Measurements from ENCODE around the gene UBE2F.

The UBE2F gene

DNA sequence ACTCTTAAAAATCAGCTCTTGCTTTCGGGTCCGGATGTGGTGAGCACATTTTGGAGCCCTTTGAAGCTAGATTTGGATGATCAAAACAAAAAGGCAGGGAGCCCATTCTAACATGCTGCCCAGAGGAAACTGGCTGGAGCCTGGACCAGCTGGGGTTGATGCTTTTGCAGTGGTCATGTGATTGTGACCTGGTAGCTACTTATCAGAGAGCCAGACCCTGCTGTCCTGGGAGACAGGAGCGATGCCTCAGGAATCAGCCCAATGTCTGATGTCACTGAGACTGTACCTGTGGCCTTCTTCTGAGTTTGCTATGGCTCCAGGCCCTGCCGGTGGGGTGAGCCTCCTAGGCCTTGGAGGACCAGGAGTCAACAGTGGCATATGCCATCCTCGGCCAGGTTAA, 75.3 kb downstream of the UBE2F start:
- TF ChIP-seq, protein P1, sequence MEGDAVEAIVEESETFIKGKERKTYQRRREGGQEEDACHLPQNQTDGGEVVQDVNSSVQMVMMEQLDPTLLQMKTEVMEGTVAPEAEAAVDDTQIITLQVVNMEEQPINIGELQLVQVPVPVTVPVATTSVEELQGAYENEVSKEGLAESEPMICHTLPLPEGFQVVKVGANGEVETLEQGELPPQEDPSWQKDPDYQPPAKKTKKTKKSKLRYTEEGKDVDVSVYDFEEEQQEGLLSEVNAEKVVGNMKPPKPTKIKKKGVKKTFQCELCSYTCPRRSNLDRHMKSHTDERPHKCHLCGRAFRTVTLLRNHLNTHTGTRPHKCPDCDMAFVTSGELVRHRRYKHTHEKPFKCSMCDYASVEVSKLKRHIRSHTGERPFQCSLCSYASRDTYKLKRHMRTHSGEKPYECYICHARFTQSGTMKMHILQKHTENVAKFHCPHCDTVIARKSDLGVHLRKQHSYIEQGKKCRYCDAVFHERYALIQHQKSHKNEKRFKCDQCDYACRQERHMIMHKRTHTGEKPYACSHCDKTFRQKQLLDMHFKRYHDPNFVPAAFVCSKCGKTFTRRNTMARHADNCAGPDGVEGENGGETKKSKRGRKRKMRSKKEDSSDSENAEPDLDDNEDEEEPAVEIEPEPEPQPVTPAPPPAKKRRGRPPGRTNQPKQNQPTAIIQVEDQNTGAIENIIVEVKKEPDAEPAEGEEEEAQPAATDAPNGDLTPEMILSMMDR (IDR thresholded peaks at IDR 0.05; ENCODE audit: low read depth, low read length, missing control alignments): no peak
- no peak for DNase-seq (ENCODE audit: low read depth)
- H3K4me3 ChIP-seq (ENCODE audit: low read depth, low read length): no peak overlapping the region

DNA sequence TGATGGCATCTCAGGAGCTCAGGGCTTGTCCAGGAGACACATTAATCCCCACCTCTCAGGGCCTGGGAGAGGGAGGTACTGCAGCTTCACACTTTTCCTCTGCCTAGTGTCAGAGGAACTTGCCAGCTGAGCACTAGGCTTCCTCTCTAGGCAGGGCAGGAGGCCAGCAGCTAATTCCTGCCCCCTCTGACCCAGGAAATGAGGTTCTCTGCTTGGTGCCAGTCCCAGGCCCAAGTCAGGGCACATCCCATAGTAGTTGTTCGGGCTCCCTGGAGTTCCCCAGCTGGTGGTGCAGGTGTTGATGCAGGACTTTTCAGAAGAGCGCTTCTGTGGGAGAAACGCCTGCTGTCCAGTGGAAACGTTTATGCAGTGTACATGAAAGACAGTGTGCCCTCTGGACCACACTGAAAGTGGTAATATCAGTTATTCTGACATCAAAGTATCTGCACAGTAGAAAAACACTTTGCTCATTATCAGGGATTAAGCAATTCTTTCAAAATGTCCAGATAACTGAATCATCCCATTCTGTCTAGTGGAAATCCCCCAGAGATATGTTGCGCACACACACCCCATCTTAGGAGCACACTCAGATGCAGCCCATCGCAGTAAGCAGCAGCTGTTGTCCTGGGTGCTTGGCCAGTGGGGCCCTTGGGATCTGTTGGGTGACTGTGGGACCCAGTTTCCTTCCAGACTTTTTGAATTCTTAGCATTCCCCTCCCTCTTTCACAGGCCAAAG, 76.2 kb downstream of the UBE2F start:
- TF ChIP-seq, protein P1 (IDR thresholded peaks at IDR 0.05; ENCODE audit: low read depth, low read length, missing control alignments): no peak
- H3K4me3 ChIP-seq (ENCODE audit: low read depth, low read length): no peak overlapping the region
- DNase-seq (ENCODE audit: low read depth): no peak

DNA sequence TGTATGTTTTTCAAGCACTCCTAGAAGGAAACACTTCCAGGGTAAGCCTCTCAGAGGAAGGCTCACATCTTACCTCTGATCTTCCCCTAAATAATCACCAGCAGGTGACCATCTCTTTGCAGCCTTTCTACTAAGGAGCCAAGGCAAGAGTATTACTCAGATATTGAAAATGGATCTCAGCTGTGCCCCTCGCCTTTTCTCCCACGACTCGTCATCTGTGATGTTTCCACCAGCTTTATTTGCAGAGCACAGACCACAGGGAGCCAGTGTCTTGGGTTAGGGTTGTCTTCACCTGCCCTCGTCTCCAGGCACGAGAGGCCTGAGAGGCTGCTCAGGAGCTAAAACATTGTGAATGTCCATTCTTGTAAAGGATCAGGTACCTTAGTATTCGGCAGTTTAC, 77.0 kb downstream of the UBE2F start:
- DNase-seq (ENCODE audit: low read depth): no peak
- TF ChIP-seq, protein P1 (IDR thresholded peaks at IDR 0.05; ENCODE audit: low read depth, low read length, missing control alignments): no peak

DNA sequence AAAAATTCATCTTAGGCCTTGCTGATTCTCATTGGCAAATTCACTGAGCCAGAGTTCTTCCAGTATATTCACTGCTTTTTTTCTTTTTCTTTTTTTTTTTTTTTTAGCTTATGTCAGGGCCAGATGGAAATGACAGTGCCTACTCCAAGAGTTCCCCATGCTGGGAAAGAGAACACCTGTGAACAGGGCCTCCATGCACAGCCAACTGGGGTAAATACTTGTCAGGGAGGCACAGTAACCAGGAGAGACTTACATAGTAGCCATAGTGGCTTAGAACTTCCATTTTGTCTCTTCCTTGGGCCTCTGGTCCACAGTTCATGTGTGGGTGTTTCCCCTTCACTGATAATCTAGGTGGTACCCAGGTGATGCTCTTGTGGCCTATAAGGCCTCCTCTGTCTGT, 78.8 kb downstream of the UBE2F start:
- TF ChIP-seq, protein P1 (IDR thresholded peaks at IDR 0.05; ENCODE audit: low read depth, low read length, missing control alignments): no peak
- no peak for DNase-seq (ENCODE audit: low read depth)

More for the DNA sequence above, 77.0 kb downstream of the UBE2F start:
- no peak overlapping the region for H3K4me3 ChIP-seq (ENCODE audit: low read depth, low read length)

DNA sequence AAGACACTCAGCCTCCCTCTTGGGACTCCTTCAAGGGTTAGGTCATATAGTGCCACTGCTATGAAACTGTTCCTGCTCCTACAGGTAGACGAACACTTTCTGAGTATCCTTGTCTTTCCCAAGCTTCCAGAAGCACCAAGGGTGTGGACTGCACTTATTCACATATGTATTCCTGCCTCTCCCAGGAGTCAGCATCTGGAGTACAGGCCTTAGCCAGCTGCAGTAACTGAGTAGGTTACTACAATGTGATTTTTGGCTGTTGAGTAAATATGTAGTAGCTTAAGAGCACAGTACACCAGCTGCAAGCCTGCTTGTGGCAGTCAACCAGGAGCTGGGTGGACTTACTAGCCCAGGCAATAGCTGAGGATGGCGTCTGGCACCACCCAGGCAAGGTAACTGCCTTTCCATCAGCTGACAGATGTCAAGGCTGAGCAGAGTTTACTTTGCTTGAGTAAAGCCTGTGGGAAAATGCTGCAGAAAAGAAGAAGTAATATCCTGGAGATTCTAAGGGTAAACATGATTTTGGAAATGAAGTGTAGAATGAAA, 80.0 kb downstream of the UBE2F start:
- TF ChIP-seq, protein P1 (IDR thresholded peaks at IDR 0.05; ENCODE audit: low read depth, low read length, missing control alignments): no peak
- DNase-seq (ENCODE audit: low read depth): no peak
- no peak overlapping the region for H3K4me3 ChIP-seq (ENCODE audit: low read depth, low read length)

More for the DNA sequence above, 78.8 kb downstream of the UBE2F start:
- no peak overlapping the region for H3K4me3 ChIP-seq (ENCODE audit: low read depth, low read length)

DNA sequence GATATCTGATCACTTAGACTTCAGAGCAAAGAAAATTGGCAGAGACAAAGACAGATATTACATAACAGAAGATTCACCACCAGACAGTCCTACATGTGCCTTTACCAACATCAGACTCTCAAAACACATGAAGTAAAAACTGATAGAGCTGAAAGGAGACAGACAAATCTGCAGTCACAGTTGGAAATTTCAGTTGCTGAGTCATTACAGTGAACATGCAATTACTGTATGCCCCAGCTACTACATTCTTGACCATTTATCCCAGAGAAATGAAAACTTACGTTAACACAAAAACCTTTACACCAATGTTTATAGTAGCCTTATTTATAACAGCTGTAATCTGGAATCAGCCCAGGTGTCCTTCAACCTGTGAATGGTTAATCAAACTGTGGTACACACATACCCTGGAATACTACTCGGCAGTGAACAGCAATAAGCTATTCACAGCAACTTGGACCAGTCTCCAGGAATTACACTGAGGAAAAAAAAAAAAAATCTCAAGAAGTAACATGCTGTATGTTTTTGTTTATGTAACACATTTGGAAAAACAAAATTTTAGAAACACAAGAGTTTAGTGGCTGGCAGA, 86.5 kb downstream of the UBE2F start:
- no peak overlapping the region for H3K4me3 ChIP-seq (ENCODE audit: low read depth, low read length)
- no peak for DNase-seq (ENCODE audit: low read depth)
- TF ChIP-seq, protein P1 (IDR thresholded peaks at IDR 0.05; ENCODE audit: low read depth, low read length, missing control alignments): no peak

All from GM12864 (cell line).